Ishikawa (cell line): ENCODE data around the gene NMNAT3.

Experiments
- CEBPB ChIP-seq: IDR thresholded peaks from 2 replicates; pipeline ENCODE4 v1.6.1; 2012
- CREB1 ChIP-seq: IDR thresholded peaks from 2 replicates; pipeline ENCODE4 v1.6.1; 2012; ENCODE audit warnings: low read depth
- EGR1 ChIP-seq: IDR thresholded peaks from 2 replicates; pipeline ENCODE4 v1.6.1; 2012
- EP300 ChIP-seq: IDR thresholded peaks from 2 replicates; pipeline ENCODE4 v1.6.1; 2012; ENCODE audit warnings: borderline replicate concordance
- FOXM1 ChIP-seq: IDR thresholded peaks from 2 replicates; pipeline ENCODE4 v1.6.1; 2012; ENCODE audit warnings: low read depth, borderline replicate concordance
- MAX ChIP-seq: IDR thresholded peaks from 2 replicates; pipeline ENCODE4 v1.6.1; 2012
- NFIC ChIP-seq: IDR thresholded peaks from 2 replicates; pipeline ENCODE4 v1.6.1; 2012
- RAD21 ChIP-seq: IDR thresholded peaks from 2 replicates; pipeline ENCODE4 v1.6.1; 2012; ENCODE audit warnings: low read depth
- TAF1 ChIP-seq: IDR thresholded peaks from 2 replicates; pipeline ENCODE4 v1.6.1; 2012; ENCODE audit warnings: low read depth, mild to moderate bottlenecking
- TCF12 ChIP-seq: IDR thresholded peaks from 2 replicates; pipeline ENCODE4 v1.6.1; 2012; ENCODE audit warnings: low read depth
- TEAD4 ChIP-seq: IDR thresholded peaks from 2 replicates; pipeline ENCODE4 v1.6.1; 2012
- YY1 ChIP-seq: IDR thresholded peaks from 2 replicates; pipeline ENCODE4 v1.6.1; 2012; ENCODE audit warnings: low read depth
- ZBTB7A ChIP-seq: IDR thresholded peaks from 2 replicates; pipeline ENCODE4 v1.6.1; 2012; ENCODE audit warnings: low read depth
- TF ChIP-seq, protein P1 (sequence below): IDR thresholded peaks from 2 replicates; pipeline ENCODE4 v1.6.1; 2012; ENCODE audit warnings: low read depth, mild to moderate bottlenecking
- TF ChIP-seq, protein P2 (sequence below): IDR thresholded peaks from 2 replicates; pipeline ENCODE4 v1.6.1; 2012

The NMNAT3 gene

DNA sequence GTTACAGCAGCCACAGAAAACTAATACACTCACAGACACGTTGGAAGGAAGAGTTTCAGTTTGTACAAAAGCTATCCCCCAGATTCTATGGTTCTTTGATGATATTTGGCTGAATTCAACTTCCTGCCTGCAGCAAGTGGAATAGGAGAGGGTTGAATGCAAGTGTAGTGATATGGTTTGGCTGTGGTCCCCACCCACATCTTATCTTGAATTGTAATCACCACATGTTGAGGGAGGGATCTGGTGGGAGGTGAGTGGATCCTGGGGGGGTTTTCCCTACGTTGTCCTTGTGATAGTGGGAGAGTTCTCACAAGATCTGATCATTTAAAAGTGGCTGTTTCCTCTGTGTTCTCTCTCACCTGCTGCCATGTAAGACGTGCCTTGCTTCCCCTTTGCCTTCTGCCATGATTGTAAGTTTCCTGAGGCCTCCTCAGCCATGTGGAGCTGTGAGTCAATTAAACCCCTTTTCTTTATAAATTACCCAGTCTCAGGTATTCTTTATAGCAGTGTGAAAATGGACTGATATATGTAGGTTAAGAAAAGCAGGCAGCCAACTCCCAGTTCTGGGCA lies 29.8 kb downstream of the NMNAT3 start:
- TF ChIP-seq EP300 (no peak), CREB1 (no peak), MAX (no peak), CEBPB (no peak), YY1 (no peak), NFIC (no peak), TCF12 (no peak), ZBTB7A (no peak)
- TF ChIP-seq, protein P1, sequence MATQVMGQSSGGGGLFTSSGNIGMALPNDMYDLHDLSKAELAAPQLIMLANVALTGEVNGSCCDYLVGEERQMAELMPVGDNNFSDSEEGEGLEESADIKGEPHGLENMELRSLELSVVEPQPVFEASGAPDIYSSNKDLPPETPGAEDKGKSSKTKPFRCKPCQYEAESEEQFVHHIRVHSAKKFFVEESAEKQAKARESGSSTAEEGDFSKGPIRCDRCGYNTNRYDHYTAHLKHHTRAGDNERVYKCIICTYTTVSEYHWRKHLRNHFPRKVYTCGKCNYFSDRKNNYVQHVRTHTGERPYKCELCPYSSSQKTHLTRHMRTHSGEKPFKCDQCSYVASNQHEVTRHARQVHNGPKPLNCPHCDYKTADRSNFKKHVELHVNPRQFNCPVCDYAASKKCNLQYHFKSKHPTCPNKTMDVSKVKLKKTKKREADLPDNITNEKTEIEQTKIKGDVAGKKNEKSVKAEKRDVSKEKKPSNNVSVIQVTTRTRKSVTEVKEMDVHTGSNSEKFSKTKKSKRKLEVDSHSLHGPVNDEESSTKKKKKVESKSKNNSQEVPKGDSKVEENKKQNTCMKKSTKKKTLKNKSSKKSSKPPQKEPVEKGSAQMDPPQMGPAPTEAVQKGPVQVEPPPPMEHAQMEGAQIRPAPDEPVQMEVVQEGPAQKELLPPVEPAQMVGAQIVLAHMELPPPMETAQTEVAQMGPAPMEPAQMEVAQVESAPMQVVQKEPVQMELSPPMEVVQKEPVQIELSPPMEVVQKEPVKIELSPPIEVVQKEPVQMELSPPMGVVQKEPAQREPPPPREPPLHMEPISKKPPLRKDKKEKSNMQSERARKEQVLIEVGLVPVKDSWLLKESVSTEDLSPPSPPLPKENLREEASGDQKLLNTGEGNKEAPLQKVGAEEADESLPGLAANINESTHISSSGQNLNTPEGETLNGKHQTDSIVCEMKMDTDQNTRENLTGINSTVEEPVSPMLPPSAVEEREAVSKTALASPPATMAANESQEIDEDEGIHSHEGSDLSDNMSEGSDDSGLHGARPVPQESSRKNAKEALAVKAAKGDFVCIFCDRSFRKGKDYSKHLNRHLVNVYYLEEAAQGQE, result no peak

DNA sequence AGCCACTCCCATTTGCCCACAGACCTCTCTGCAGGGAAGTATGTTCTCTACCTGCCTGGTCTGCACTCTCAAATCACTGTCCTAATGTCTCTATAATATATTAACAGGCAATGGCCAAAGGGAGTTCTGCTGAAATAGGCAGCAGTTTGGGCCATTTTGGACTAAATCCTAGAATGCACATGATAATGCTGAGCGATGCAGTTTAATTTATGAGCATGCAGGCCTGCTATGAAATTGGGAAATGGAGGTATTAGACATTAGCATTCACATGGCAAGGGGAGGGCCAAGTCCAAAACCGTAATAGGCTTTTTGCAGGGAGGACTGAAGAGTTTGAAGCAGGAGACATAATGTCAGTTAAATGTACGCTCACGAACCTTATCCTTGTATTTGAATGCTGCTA lies 31.3 kb downstream of the NMNAT3 start:
- TF ChIP-seq ZBTB7A (no peak), FOXM1 (no peak), TCF12 (no peak), CEBPB (no peak), EGR1 (no peak)

- no peak for TF ChIP-seq RAD21
- no peak for TF ChIP-seq NFIC
- TF ChIP-seq ZBTB7A, result no peak
- TF ChIP-seq EGR1, result no peak
- no peak for TF ChIP-seq MAX
- TF ChIP-seq, protein P2, sequence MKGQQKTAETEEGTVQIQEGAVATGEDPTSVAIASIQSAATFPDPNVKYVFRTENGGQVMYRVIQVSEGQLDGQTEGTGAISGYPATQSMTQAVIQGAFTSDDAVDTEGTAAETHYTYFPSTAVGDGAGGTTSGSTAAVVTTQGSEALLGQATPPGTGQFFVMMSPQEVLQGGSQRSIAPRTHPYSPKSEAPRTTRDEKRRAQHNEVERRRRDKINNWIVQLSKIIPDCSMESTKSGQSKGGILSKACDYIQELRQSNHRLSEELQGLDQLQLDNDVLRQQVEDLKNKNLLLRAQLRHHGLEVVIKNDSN, result no peak
- no peak for TF ChIP-seq YY1
- no peak for TF ChIP-seq TEAD4
- TF ChIP-seq FOXM1, result no peak
- no peak for TF ChIP-seq TAF1
- no peak for TF ChIP-seq TCF12
- TF ChIP-seq, protein P1, result no peak
- no peak for TF ChIP-seq CEBPB
- TF ChIP-seq EP300, result no peak
- TF ChIP-seq CREB1, result no peak
These were observed 34.8 kb downstream of the NMNAT3 start for GRCh38 chr3:139642996-139643395.

DNA sequence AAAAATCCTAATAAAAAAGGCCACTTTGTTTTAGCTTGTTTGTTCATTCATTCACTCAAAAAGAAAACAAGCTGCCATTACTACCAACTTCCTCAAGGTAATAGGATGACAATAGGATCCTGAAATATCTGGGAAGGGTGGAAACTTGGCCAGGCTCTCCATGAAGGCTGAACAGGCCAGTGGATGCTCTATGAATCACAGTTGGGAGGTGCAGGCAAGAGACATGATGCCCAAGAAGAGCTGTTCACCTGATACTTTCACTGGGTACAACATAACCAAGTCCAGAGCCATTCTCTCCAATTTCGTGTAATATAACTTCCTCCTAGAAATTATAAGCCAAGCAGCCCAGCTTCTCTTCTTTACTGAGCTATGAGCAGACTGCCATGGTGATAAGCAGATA lies 37.3 kb downstream of the NMNAT3 start:
- TF ChIP-seq RAD21 (no peak), MAX (no peak), NFIC (no peak), YY1 (no peak), EP300 (no peak), TEAD4 (no peak), TCF12 (no peak), CREB1 (no peak), CEBPB (no peak), TAF1 (no peak), EGR1 (no peak), FOXM1 (no peak), ZBTB7A (no peak)
- TF ChIP-seq, protein P1, result no peak
- TF ChIP-seq, protein P2, result no peak
